MCF 10A (cell line): ENCODE results near the gene CMA1. TPM values are rescaled to one million over a fixed set of nuclear protein-coding genes. Genes with fewer than 3 reads are reported as not detected.

Experiments
- BruUV-seq: library from RNA; stranded (reverse); fragments of 400-500 nt; replicated peaks from 2 replicates; lab custom pipeline; 2021; lab: Mats Ljungman, UMichigan
- CTCF ChIA-PET: fragments of 300-600 bp; sonication (Branson Sonifier 250); formaldehyde crosslinking; extraction: SDS; loops from one replicate; lab custom pipeline; 2021; ENCODE audit warnings: antibody characterized with exemption, inconsistent platforms; lab: Yijun Ruan, JAX
- POLR2A ChIA-PET: fragments of 300-600, 350-650 bp; sonication (Branson Sonifier 250); formaldehyde crosslinking; extraction: SDS; loops from one replicate; lab custom pipeline; 2020; ENCODE audit warnings: antibody characterized with exemption, inconsistent platforms; lab: Yijun Ruan, JAX
- DNase-seq: peaks from one replicate; pipeline ENCODE4 v3.0.0-alpha.2; 2018; ENCODE audit not compliant: unreplicated experiment
- H3K27ac Mint-ChIP-seq: one replicate; pipeline ENCODE4 v1.8.0; 2022; ENCODE audit warnings: mild to moderate bottlenecking, low read depth, mixed read lengths; ENCODE audit not compliant: unreplicated experiment
- H3K27me3 Mint-ChIP-seq: one replicate; pipeline ENCODE4 v1.8.0; 2022; ENCODE audit warnings: mixed read lengths; ENCODE audit not compliant: insufficient read depth, unreplicated experiment
- H3K36me3 Mint-ChIP-seq: one replicate; pipeline ENCODE4 v1.8.0; 2022; ENCODE audit warnings: mild to moderate bottlenecking, moderate library complexity, mixed read lengths; ENCODE audit not compliant: insufficient read depth, unreplicated experiment
- H3K4me1 Mint-ChIP-seq: one replicate; pipeline ENCODE4 v1.8.0; 2022; ENCODE audit warnings: mixed read lengths; ENCODE audit not compliant: insufficient read depth, unreplicated experiment
- H3K4me3 Mint-ChIP-seq: one replicate; pipeline ENCODE4 v1.8.0; 2022; ENCODE audit warnings: mild to moderate bottlenecking, moderate library complexity, mixed read lengths; ENCODE audit not compliant: unreplicated experiment
- H3K9me3 Mint-ChIP-seq: one replicate; pipeline ENCODE4 v1.8.0; 2022; ENCODE audit warnings: mixed read lengths; ENCODE audit not compliant: unreplicated experiment
- CTCF ChIP-seq: fragments of 200-600 bp; IDR thresholded peaks from one replicate; pipeline ENCODE4 v1.8.0; 2022; ENCODE audit warnings: antibody characterized with exemption, mild to moderate bottlenecking; ENCODE audit not compliant: unreplicated experiment
- intact Hi-C: fragments of 100-400 bp; cut with micrococcal nuclease; formaldehyde crosslinking; loops from 2 replicates; pipeline ENCODE4 v1.14.1; 2022
- total RNA-seq: library from RNA; stranded (reverse); gene quantifications from 2 replicates; pipeline ENCODE4 v1.2.3, GENCODE V29; 2022

CMA1 gene
- total RNA-seq, 1 experiment from 2014 or later = not detected

- Mint-ChIP-seq H3K9me3 (peaks cover 1% of the 10 kb centered on the region), H3K36me3 (no peaks in the 10 kb centered on the region), H3K27ac (no peak overlapping the region), H3K4me1 (no peaks in the 10 kb centered on the region), H3K4me3 (no peak overlapping the region), H3K27me3 (no peaks in the 10 kb centered on the region)
- TF ChIP-seq CTCF = no peak
- BruUV-seq = no TSS peak
- no peak for DNase-seq
- CTCF ChIA-PET = interaction anchor here (0.7 kb wide), 1 partner anchor 827 kb away, joined by 3 read pairs; no protein-coding TSS in a partner anchor
- intact Hi-C loops = no loop called here
- POLR2A ChIA-PET = interaction anchor here (1.1 kb wide), 1 partner anchor 16 kb away, joined by 3 read pairs; the partner anchor contains the start of gene SDR39U1
These were observed 48.7 kb downstream of the CMA1 start for GRCh38 chr14:24459331-24459730.

DNA sequence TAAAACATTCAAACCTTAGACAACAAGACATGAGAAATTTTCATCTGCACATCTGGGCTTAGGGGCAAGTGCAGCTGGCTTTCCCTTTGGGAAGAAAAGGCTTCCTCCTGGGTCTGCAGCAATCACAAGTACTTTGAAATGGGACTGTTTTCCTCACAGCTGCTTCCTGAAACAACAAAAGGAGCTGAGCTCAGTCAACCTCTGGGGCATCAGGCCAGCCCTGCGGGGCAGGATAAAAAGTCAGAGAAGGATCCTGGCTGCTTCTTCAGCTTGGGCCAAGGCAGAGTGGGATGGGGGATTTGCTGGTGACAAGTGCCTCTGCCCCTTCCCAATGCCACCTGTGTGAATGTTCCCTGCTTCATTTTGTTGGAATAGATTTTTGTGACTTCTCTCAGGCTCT, 49.3 kb downstream of the CMA1 start:
- Mint-ChIP-seq H3K27ac (no peak overlapping the region), H3K4me3 (no peak overlapping the region), H3K4me1 (no peaks in the 10 kb centered on the region), H3K36me3 (no peaks in the 10 kb centered on the region), H3K27me3 (no peaks in the 10 kb centered on the region), H3K9me3 (peaks cover 7% of the 10 kb centered on the region)
- ChIA-PET POLR2A (no interaction called here), CTCF (no interaction called here)
- no TSS peak for BruUV-seq
- DNase-seq = no peak
- intact Hi-C loops = no loop called here
- no peak for TF ChIP-seq CTCF

DNA sequence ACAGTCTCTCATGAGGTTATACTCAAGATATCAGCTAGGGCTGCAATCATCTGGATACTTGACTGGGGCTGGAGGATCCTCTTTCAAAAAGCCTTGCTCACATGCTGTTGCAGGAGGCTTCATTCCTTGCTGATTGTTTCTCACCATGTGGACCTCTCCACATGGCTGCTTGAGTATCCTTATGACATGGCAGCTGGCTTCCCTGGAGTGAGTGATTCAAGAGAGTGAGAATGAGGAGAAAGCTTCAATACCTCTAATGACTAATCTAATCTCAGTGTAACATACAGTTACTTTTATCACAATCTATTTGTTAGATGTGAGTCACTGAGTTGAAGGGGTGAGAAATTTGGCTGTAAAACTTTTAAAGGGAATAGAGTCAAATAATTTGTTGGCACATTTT, 51.1 kb downstream of the CMA1 start:
- CTCF ChIA-PET = interaction anchor here (0.6 to 0.7 kb wide), 2 partner anchors 28 to 366 kb away, joined by 3 to 5 read pairs; no protein-coding TSS in a partner anchor
- H3K27me3 Mint-ChIP-seq = no peaks in the 10 kb centered on the region
- no peak for DNase-seq
- TF ChIP-seq CTCF = no peak
- no peak overlapping the region for H3K4me3 Mint-ChIP-seq
- H3K4me1 Mint-ChIP-seq = no peaks in the 10 kb centered on the region
- peaks cover 16% of the 10 kb centered on the region for H3K9me3 Mint-ChIP-seq
- POLR2A ChIA-PET = interaction anchor here (0.6 kb wide), 1 partner anchor 791 kb away, joined by 3 read pairs; no protein-coding TSS in a partner anchor
- no peak overlapping the region for H3K27ac Mint-ChIP-seq
- no TSS peak for BruUV-seq
- intact Hi-C loops = no loop called here
- H3K36me3 Mint-ChIP-seq = no peaks in the 10 kb centered on the region

Other genes with a start within 250 kb of the CMA1 start
- 16.9 and 26.2 TPM in 2 replicates for gene TGM1, start 245.1 kb downstream of the CMA1 start, total RNA-seq
- 51.7 and 75.0 TPM in 2 replicates for gene RABGGTA, start 236.7 kb downstream of the CMA1 start, total RNA-seq
- gene DHRS1, start 208.5 kb downstream of the CMA1 start, total RNA-seq = 29.2 and 29.7 TPM in 2 replicates
- gene NOP9, start 208.4 kb downstream of the CMA1 start, total RNA-seq = 29.8 and 31.9 TPM in 2 replicates
- 0.52 and 1.3 TPM in 2 replicates for gene CIDEB, start 200.3 kb downstream of the CMA1 start, total RNA-seq
- 21.7 and 23.8 TPM in 2 replicates for gene LTB4R2, start 198.1 kb downstream of the CMA1 start, total RNA-seq
- gene LTB4R, start 196.8 kb downstream of the CMA1 start, total RNA-seq = 15.8 and 19.9 TPM in 2 replicates
- gene ADCY4, start 173.2 kb downstream of the CMA1 start, total RNA-seq = not detected in 2 replicates
- gene RIPK3, start 168.3 kb downstream of the CMA1 start, total RNA-seq = not detected in 2 replicates
- 0.23 and 1.7 TPM in 2 replicates for gene NFATC4, start 140.1 kb downstream of the CMA1 start, total RNA-seq
- gene NYNRIN, start 109.3 kb downstream of the CMA1 start, total RNA-seq = not detected in 2 replicates
- gene CBLN3, start 78.6 kb downstream of the CMA1 start, total RNA-seq = 2.4 TPM in 2 replicates
- 63.0 TPM in 2 replicates for gene KHNYN, start 78.3 kb downstream of the CMA1 start, total RNA-seq
- gene SDR39U1, start 65.5 kb downstream of the CMA1 start, total RNA-seq = 53.2 and 58.7 TPM in 2 replicates
- not detected in 2 replicates for gene CTSG, start 68.0 kb upstream of the CMA1 start, total RNA-seq
- not detected in 2 replicates for gene GZMH, start 101.4 kb upstream of the CMA1 start, total RNA-seq
- not detected in 2 replicates for gene GZMB, start 125.9 kb upstream of the CMA1 start, total RNA-seq